DND-41 (cell line): ENCODE data around the gene MAD2L1BP.

Experiments used
- ATAC-seq: fragments of 200-7000 bp; cut with Tn5 transposase; 3 replicates; pipeline ENCODE4 v1.9.1; 2021; ENCODE audit warnings: low read depth; ENCODE audit not compliant: insufficient read depth
- DNase-seq: peaks from one replicate; pipeline ENCODE4 v3.0.0-alpha.2; 2020
- H2AFZ ChIP-seq: 2 replicates; pipeline ENCODE4 v1.6.0; 2012; ENCODE audit warnings: low read depth, low read length
- H3K27ac ChIP-seq: 2 replicates; pipeline ENCODE4 v1.5.1; 2012; ENCODE audit warnings: low read length, inconsistent platforms
- H3K27me3 ChIP-seq: fragments of 200-600 bp; sonication (generic); 2 replicates; pipeline ENCODE4 v1.6.0; 2012; ENCODE audit warnings: low read length, mild to moderate bottlenecking, inconsistent platforms; ENCODE audit not compliant: insufficient read depth, poor library complexity
- H3K36me3 ChIP-seq: 2 replicates; pipeline ENCODE4 v1.5.1; 2012; ENCODE audit warnings: low read length, inconsistent platforms; ENCODE audit not compliant: insufficient read depth
- H3K4me1 ChIP-seq: 2 replicates; pipeline ENCODE4 v1.5.1; 2012; ENCODE audit warnings: mild to moderate bottlenecking, low read length; ENCODE audit not compliant: insufficient read depth
- H3K4me2 ChIP-seq: 2 replicates; pipeline ENCODE4 v1.6.0; 2012; ENCODE audit warnings: mild to moderate bottlenecking, moderate library complexity, low read length, inconsistent platforms; ENCODE audit not compliant: insufficient read depth
- H3K4me3 ChIP-seq, 2 experiments: fragments of 200-600 bp in 1 of 2; shearing (Covaris generic) in 1 of 2; 2 replicates each; pipeline ENCODE4 v1.5.1; 2012 to 2016; ENCODE audit warnings: inconsistent platforms in 2 of 2, low read length in 2 of 2, mild to moderate bottlenecking in 2 of 2, low read depth in 1 of 2, moderate library complexity in 1 of 2
- H3K79me2 ChIP-seq: 2 replicates; pipeline ENCODE4 v1.6.0; 2012; ENCODE audit warnings: low read length, inconsistent platforms; ENCODE audit not compliant: insufficient read depth
- H3K9ac ChIP-seq: 2 replicates; pipeline ENCODE4 v1.6.0; 2012; ENCODE audit warnings: low read depth, mild to moderate bottlenecking, inconsistent platforms, low read length, moderate library complexity
- H3K9me3 ChIP-seq: 2 replicates; pipeline ENCODE4 v1.5.1; 2012; ENCODE audit warnings: low read length, moderate library complexity, mild to moderate bottlenecking, inconsistent platforms; ENCODE audit not compliant: insufficient read depth, severe bottlenecking
- H4K20me1 ChIP-seq: 2 replicates; pipeline ENCODE4 v1.6.0; 2012; ENCODE audit warnings: low read length; ENCODE audit not compliant: insufficient read depth
- CTCF ChIP-seq: IDR thresholded peaks from 2 replicates; pipeline ENCODE4 v1.5.1; 2012; ENCODE audit warnings: borderline replicate concordance, low read length, moderate library complexity, mild to moderate bottlenecking; ENCODE audit not compliant: poor library complexity, severe bottlenecking; ENCODE audit errors: extremely low read depth
- EZH2 ChIP-seq: IDR thresholded peaks from 3 replicates; pipeline ENCODE4 v1.6.1; 2012; ENCODE audit warnings: borderline replicate concordance, low read depth, mild to moderate bottlenecking, moderate library complexity, low read length, inconsistent platforms; ENCODE audit not compliant: severe bottlenecking

The MAD2L1BP gene

GRCh38 chr6:43613721-43614395 is 21.8 kb upstream of the MAD2L1BP start:
- no peaks in the 10 kb centered on the region for H3K4me1 ChIP-seq
- no peaks in the 10 kb centered on the region for H3K79me2 ChIP-seq
- H3K4me2 ChIP-seq = no peak overlapping the region
- H2AFZ ChIP-seq = no peak overlapping the region
- H3K27me3 ChIP-seq = no peaks in the 10 kb centered on the region
- TF ChIP-seq CTCF = no peak
- TF ChIP-seq EZH2 = no peak
- H3K27ac ChIP-seq = no peak overlapping the region
- H3K36me3 ChIP-seq = peaks cover 67% of the 10 kb centered on the region
- H4K20me1 ChIP-seq = no peaks in the 10 kb centered on the region
- H3K4me3 ChIP-seq = no peak overlapping the region
- H3K9me3 ChIP-seq = no peaks in the 10 kb centered on the region
- DNase-seq (no peak), ATAC-seq (no peak)
- no peak overlapping the region for H3K9ac ChIP-seq

GRCh38 chr6:43614396-43614730 is 21.3 kb upstream of the MAD2L1BP start:
- no peaks in the 10 kb centered on the region for H3K79me2 ChIP-seq
- H3K36me3 ChIP-seq = peaks cover 67% of the 10 kb centered on the region
- no peaks in the 10 kb centered on the region for H3K27me3 ChIP-seq
- no peaks in the 10 kb centered on the region for H3K9me3 ChIP-seq
- H3K27ac ChIP-seq = no peak overlapping the region
- H3K4me3 ChIP-seq = no peak overlapping the region
- no peaks in the 10 kb centered on the region for H3K4me1 ChIP-seq
- H2AFZ ChIP-seq = no peak overlapping the region
- H3K9ac ChIP-seq = no peak overlapping the region
- ATAC-seq (no peak), DNase-seq (no peak)
- no peaks in the 10 kb centered on the region for H4K20me1 ChIP-seq
- H3K4me2 ChIP-seq = no peak overlapping the region
- no peak for TF ChIP-seq CTCF
- no peak for TF ChIP-seq EZH2

DNA sequence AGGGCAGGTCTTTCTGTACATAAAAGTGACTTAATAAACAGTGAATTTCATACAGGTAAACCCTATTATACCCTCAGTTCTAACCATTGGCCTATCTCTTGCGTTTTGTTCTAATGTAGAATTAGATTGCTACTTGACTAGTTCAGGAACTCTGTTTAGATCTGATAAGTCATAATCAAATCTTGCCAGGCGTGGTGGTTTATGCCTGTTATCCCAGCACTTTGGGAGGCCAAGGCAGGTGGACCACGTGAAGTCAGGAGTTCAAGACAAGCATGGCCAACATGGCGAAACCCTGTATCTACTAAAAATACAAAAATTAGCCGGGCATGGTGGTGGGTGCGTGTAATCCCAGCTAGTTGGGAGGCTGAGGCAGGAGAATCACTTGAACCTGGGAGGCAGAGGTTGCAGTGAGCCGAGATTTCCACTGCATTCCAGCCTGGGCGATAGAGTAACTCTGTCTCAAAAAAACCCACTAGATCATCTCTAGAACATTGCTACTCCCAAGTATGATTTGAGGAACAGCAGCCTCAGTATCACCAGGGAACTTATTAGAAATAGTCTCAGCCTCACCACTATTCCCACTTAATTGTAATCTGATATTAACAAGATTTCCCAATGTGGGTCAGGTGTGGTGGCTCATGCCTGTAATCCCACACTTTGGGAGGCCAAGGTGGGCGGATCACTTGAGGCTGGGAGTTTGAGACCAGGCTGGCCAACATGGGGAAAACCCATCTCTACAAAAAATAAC is 18.7 kb upstream of the MAD2L1BP start:
- no peaks in the 10 kb centered on the region for H3K4me1 ChIP-seq
- H3K27me3 ChIP-seq = no peaks in the 10 kb centered on the region
- peaks cover 67% of the 10 kb centered on the region for H3K36me3 ChIP-seq
- H3K9me3 ChIP-seq = no peaks in the 10 kb centered on the region
- no peak overlapping the region for H2AFZ ChIP-seq
- TF ChIP-seq EZH2 (no peak), CTCF (no peak)
- no peak overlapping the region for H3K4me3 ChIP-seq
- ATAC-seq = no peak
- no peak overlapping the region for H3K4me2 ChIP-seq
- no peak overlapping the region for H3K9ac ChIP-seq
- no peak overlapping the region for H3K27ac ChIP-seq
- no peaks in the 10 kb centered on the region for H3K79me2 ChIP-seq
- DNase-seq = no peak
- H4K20me1 ChIP-seq = no peaks in the 10 kb centered on the region; the same call in 1 of the 2 replicates
